Measurements from ENCODE around the gene URM1.

Gene URM1

DNA sequence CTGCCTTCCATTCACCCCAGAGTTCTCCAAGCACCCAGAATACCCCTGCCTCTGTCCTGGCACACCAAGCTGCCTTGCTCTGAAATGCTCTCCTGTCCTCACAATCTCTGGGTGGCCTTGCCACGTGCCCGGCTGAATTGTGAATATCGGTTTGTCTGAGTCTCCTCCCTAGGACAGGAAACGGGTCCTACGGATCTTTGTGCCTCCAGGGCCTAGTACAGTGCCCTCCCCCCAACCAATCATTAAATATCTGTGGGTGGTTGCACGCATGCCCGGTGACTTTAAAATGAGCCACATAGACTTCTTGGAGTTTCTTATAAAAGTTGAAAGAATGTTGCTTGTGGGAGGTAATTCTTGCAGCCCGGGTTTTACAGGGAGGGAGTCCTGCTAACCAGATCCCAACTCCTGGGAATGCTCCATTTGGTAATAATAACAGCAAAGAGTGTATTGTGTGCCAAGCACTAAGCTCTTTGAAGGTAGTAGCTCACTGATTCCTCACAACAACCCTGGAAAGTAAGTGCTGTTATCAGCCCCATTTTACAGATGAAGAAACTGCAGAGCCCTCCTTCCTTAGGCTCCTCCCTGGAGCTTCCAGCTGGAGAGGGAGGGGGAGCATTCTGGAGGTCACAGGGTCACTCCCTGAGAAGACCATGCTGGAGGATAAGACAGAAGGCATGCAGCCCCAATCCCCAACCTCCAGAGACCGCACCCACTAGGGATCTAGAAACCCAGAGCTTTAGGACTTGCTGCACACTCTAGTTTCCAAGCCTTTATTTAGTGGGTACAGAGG lies 23.4 kb downstream of the URM1 start:
- TF ChIP-seq, protein P1, sequence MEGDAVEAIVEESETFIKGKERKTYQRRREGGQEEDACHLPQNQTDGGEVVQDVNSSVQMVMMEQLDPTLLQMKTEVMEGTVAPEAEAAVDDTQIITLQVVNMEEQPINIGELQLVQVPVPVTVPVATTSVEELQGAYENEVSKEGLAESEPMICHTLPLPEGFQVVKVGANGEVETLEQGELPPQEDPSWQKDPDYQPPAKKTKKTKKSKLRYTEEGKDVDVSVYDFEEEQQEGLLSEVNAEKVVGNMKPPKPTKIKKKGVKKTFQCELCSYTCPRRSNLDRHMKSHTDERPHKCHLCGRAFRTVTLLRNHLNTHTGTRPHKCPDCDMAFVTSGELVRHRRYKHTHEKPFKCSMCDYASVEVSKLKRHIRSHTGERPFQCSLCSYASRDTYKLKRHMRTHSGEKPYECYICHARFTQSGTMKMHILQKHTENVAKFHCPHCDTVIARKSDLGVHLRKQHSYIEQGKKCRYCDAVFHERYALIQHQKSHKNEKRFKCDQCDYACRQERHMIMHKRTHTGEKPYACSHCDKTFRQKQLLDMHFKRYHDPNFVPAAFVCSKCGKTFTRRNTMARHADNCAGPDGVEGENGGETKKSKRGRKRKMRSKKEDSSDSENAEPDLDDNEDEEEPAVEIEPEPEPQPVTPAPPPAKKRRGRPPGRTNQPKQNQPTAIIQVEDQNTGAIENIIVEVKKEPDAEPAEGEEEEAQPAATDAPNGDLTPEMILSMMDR (IDR thresholded peaks at IDR 0.05; ENCODE audit: low read depth, low read length, missing control alignments), result no peak
- DNase-seq, result no peak
- Histone ChIP-seq H3K36me3 (replicated peaks) (no peaks in the 10 kb centered on the region), H3K4me3 (ENCODE audit: low read depth, low read length) (no peak overlapping the region), H3K27ac (no peak overlapping the region), H3K27me3 (replicated peaks) (peaks cover 40% of the 10 kb centered on the region)
- in situ Hi-C loops (cut with HindIII; ENCODE audit: low pct_ligation_motif_present, low sequenced_read_pairs), result no loop called here

DNA sequence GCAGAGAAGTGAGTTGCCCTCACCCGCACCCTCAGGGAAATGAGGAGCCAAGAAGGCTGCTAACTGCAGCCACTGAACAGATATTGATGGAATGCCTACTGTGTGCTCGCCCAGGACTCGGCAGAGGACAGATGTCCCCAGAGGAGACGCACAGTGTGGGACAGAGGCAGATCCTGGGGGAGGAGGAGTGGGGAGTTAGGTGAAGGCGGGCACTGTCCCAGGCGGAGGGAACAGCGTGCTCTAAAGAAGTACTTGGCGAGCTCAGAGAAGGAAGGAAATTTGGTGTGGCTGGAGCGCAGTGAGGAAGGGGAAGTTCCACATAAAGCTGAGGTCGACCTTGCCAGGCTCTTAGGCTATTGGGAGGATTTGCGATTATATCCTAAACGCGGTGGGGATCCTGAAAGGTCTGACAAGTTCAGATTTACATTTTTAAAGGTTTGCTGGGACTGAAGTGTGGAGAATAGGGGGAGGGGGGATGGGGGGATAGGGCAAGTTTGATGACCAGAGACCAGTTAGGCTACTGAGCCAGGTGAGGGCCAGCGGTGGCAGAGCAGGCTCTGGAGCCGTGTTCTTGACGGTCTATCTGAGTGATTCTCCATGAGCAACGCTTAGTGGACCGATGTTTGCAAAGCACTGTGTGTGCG lies 25.9 kb downstream of the URM1 start:
- H3K4me3 ChIP-seq (ENCODE audit: low read depth, low read length), result no peak overlapping the region
- H3K27me3 ChIP-seq (replicated peaks), result peaks cover 38% of the 10 kb centered on the region
- no peak overlapping the region for H3K27ac ChIP-seq
- DNase-seq, result no peak
- H3K36me3 ChIP-seq (replicated peaks), result no peaks in the 10 kb centered on the region
- TF ChIP-seq, protein P1 (IDR thresholded peaks at IDR 0.05; ENCODE audit: low read depth, low read length, missing control alignments), result no peak
- in situ Hi-C loops (cut with HindIII; ENCODE audit: low pct_ligation_motif_present, low sequenced_read_pairs), result no loop called here

GRCh38 chr9:128397831-128398230 lies 26.7 kb downstream of the URM1 start:
- in situ Hi-C loops (cut with HindIII; ENCODE audit: low pct_ligation_motif_present, low sequenced_read_pairs), result no loop called here
- TF ChIP-seq, protein P1 (IDR thresholded peaks at IDR 0.05; ENCODE audit: low read depth, low read length, missing control alignments), result no peak
- peaks cover 31% of the 10 kb centered on the region for H3K27me3 ChIP-seq (replicated peaks)
- no peak for DNase-seq
- H3K4me3 ChIP-seq (ENCODE audit: low read depth, low read length), result no peak overlapping the region
- no peaks in the 10 kb centered on the region for H3K36me3 ChIP-seq (replicated peaks)
- H3K27ac ChIP-seq, result no peak overlapping the region

DNA sequence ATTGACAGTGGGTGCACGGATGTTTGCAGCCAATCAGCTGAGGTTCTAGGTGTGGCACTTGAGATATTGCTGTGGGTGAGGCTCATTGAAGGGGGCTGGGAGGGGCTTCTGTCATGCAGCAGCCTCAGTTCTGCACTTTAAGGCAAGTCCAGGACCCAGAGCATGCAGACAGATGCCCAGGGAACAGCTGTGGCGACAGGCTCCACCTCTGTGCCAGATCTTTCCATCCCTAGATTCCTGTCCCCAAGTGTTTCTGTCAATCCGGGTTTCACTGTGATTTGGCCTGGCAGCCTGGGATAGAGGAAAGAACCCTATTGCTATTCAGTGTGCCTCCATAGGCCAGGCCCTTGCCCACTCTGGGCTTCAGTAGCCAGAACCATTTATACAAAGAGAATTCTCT lies 28.7 kb downstream of the URM1 start:
- DNase-seq, result no peak
- H3K4me3 ChIP-seq (ENCODE audit: low read depth, low read length), result no peak overlapping the region
- H3K27me3 ChIP-seq (replicated peaks), result peaks cover 17% of the 10 kb centered on the region
- no peak overlapping the region for H3K27ac ChIP-seq
- TF ChIP-seq, protein P1 (IDR thresholded peaks at IDR 0.05; ENCODE audit: low read depth, low read length, missing control alignments), result no peak
- in situ Hi-C loops (cut with HindIII; ENCODE audit: low pct_ligation_motif_present, low sequenced_read_pairs), result no loop called here
- H3K36me3 ChIP-seq (replicated peaks), result no peaks in the 10 kb centered on the region

- Histone ChIP-seq H3K4me3 (ENCODE audit: low read depth, low read length) (no peak overlapping the region), H3K27ac (no peak overlapping the region), H3K27me3 (replicated peaks) (no peaks in the 10 kb centered on the region), H3K36me3 (replicated peaks) (no peaks in the 10 kb centered on the region)
- TF ChIP-seq, protein P1 (IDR thresholded peaks at IDR 0.05; ENCODE audit: low read depth, low read length, missing control alignments), result no peak
- DNase-seq, result no peak
- in situ Hi-C loops (cut with HindIII; ENCODE audit: low pct_ligation_motif_present, low sequenced_read_pairs), result no loop called here
Measured at GRCh38 chr9:128404560-128404959, 33.4 kb downstream of the URM1 start.
